Measurements from ENCODE around the gene DNAH10.

DNA sequence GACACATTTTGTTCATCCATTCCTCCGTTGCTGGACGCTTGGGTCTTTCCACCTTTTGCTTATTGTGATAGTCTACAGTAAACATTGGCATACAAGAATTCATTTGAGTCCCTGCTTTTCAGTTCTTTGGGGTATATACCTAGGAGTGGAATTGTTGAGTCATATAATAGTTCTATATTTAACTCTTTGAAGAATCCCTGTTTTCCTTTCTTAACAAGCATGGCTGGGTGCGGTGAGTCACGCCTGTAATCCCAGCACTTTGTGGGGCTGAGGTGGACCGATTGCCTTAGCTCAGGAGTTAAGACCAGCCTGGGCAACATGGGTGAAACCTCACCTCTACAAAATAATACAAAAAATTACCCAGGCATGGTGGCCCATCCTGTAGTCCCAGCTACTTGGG lies 135.1 kb downstream of the DNAH10 start:
- no peak for TF ChIP-seq CTCF (IDR thresholded peaks at IDR 0.05; ENCODE audit: low read depth, low read length)
- TF ChIP-seq MYC (IDR thresholded peaks at IDR 0.05; ENCODE audit: low read depth, low read length) = no peak
- TF ChIP-seq, protein P1, sequence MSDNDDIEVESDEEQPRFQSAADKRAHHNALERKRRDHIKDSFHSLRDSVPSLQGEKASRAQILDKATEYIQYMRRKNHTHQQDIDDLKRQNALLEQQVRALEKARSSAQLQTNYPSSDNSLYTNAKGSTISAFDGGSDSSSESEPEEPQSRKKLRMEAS (IDR thresholded peaks at IDR 0.05; ENCODE audit: low read depth, low read length) = no peak
- no peak for TF ChIP-seq POLR2A (IDR thresholded peaks at IDR 0.05; ENCODE audit: extremely low read depth, insufficient read length)

Data from NB4 (cell line).